ENCODE measurements around the gene LGALS12.

LGALS12 gene

DNA sequence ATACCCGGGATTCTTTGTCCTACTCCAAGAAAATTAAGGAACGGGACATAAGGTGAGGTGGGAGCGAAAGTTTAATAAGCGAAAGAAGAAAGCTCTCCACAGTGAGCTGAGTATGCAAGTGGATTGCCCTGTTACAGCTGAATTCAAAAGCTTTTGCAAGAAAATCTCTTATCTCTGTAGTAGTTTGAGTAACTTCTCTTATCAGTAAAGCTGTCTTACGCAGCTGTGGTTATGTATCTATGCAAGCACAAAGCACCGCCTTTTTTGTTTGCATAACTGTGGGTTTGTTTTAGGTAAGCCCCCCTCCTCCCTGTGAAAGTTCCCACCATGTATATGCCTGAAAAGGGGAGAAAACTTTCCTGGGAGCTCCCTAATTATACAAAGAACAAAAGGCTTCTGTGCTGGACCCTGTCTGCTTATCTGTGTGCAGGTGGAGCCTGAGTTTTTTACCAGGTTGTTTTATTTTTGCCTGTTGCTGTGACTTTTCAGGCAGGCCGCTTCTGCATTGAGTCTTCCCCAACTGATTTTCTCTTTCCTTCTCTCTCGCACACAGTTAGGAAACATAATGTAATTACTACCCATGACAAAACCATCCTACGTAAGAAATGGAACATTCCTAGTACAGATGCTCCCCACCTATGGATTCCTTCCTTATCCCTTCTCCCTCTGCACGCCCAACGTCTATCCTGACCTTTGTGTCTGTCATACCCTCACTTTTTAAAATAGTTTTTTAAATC, 14.1 kb upstream of the LGALS12 start:
- peak; percentile 38 for DNase-seq (ENCODE audit: low spot score)

GRCh38 chr11:63492441-63492840, 13.4 kb upstream of the LGALS12 start:
- Mint-ChIP-seq H3K9me3 (peaks cover 11% of the 10 kb centered on the region), H3K27ac (no peak overlapping the region), H3K4me3 (no peak overlapping the region), H3K4me1 (ENCODE audit: low read depth) (peaks cover 19% of the 10 kb centered on the region), H3K27me3 (ENCODE audit: low read depth) (peaks cover 84% of the 10 kb centered on the region), H3K36me3 (ENCODE audit: low read depth) (peaks cover 4% of the 10 kb centered on the region)
- no peak for DNase-seq (ENCODE audit: low spot score)

More for the DNA sequence above, 14.1 kb upstream of the LGALS12 start:
- H3K27me3 Mint-ChIP-seq (ENCODE audit: low read depth): peaks cover 84% of the 10 kb centered on the region
- H3K27ac Mint-ChIP-seq: peak overlapping the region; percentile 60
- H3K9me3 Mint-ChIP-seq: peaks cover 4% of the 10 kb centered on the region
- H3K4me3 Mint-ChIP-seq: peak overlapping the region; percentile 90
- H3K4me1 Mint-ChIP-seq (ENCODE audit: low read depth): peaks cover 19% of the 10 kb centered on the region
- H3K36me3 Mint-ChIP-seq (ENCODE audit: low read depth): peaks cover 2% of the 10 kb centered on the region

DNA sequence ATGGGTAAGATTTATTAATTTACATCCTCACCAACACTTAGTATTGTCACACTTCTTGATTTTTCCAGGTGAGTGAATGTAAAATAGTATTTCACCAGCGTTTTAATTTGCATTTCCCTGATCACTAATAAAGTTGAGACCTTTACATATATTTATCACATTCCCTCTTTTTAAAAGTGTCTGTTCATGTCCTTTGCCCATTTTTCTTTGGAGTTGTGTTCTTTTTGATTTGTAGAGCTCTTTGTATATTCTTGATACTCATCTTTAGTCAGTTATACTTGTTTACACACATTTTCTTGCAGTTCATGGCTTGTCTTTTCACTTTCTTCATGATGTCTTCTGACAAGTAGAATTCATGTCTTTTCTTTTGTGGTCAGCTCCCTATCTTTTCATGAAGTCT, 12.8 kb upstream of the LGALS12 start:
- Mint-ChIP-seq H3K27me3 (ENCODE audit: low read depth) (peaks cover 83% of the 10 kb centered on the region), H3K36me3 (ENCODE audit: low read depth) (peaks cover 5% of the 10 kb centered on the region), H3K27ac (no peak overlapping the region), H3K9me3 (peaks cover 16% of the 10 kb centered on the region), H3K4me1 (ENCODE audit: low read depth) (peaks cover 19% of the 10 kb centered on the region), H3K4me3 (no peak overlapping the region)
- no peak for DNase-seq (ENCODE audit: low spot score)

DNA sequence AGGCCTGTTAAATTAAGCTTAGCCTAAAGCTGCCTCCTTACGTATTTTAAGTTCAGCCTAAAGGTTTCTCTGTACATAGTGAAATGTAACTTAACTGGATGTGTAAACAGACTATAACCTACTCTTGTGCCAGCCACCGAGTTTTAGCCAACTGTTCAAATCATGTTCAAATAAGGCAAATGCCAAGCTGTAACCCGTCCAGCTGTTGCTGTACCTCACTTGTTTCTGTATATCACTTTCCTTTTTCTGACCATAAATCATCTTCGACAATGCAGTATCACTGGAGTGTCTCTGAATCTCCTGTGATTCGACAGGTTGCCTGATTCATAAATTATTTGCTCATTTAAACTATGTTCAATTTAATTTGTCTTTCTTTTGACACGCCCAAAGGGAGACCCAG, 10.9 kb upstream of the LGALS12 start:
- no peak overlapping the region for H3K4me3 Mint-ChIP-seq
- H3K9me3 Mint-ChIP-seq: peaks cover 30% of the 10 kb centered on the region
- DNase-seq (ENCODE audit: low spot score): no peak
- peaks cover 12% of the 10 kb centered on the region for H3K4me1 Mint-ChIP-seq (ENCODE audit: low read depth)
- H3K27me3 Mint-ChIP-seq (ENCODE audit: low read depth): peaks cover 72% of the 10 kb centered on the region
- H3K36me3 Mint-ChIP-seq (ENCODE audit: low read depth): peaks cover 3% of the 10 kb centered on the region
- no peak overlapping the region for H3K27ac Mint-ChIP-seq

DNA sequence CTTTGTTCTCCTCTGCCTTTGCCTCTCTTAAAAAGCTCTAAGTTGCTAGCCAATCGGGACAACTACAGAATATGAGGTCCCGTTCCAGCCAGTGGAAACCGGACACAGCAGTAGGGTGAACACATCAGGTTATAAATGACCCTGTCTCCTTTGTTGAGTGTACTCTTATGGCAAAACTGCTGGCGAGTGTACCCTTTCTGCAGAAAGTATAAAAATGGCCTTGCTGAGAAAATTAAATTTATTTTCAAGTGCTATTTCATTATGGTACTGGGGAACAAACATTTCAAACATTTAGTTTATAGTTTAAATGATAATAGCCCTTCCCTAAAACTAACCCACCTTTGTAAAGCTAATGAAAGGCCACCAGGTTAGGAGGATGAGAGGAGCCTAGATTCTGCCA, 6.0 kb upstream of the LGALS12 start:
- H3K9me3 Mint-ChIP-seq: peaks cover 45% of the 10 kb centered on the region
- H3K27ac Mint-ChIP-seq: no peak overlapping the region
- no peak for DNase-seq (ENCODE audit: low spot score)
- H3K27me3 Mint-ChIP-seq (ENCODE audit: low read depth): peaks cover 38% of the 10 kb centered on the region
- no peak overlapping the region for H3K4me3 Mint-ChIP-seq
- peaks cover 5% of the 10 kb centered on the region for H3K36me3 Mint-ChIP-seq (ENCODE audit: low read depth)
- peaks cover 5% of the 10 kb centered on the region for H3K4me1 Mint-ChIP-seq (ENCODE audit: low read depth)

DNA sequence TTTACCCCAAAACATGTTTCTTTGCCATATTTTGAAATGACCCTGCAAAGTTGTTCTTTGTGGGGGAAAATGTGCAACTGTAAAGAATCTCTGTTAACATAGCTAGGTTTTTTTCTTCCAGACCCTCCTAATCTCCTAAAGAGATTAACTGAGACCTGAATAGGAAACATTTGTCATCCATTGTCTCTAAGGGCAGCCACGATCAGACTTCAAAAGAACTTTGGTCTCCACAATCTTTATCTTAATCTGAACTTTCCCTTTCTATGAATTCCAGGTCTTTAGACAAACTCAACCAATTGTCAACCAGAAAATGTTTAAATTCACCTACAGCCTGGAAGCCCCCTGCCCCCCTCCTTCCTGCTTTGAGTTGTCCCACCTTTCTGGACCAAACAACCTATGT, 4.6 kb upstream of the LGALS12 start:
- no peak for DNase-seq (ENCODE audit: low spot score)
- Mint-ChIP-seq H3K27me3 (ENCODE audit: low read depth) (peaks cover 28% of the 10 kb centered on the region), H3K4me3 (no peak overlapping the region), H3K36me3 (ENCODE audit: low read depth) (peaks cover 5% of the 10 kb centered on the region), H3K4me1 (ENCODE audit: low read depth) (peaks cover 11% of the 10 kb centered on the region), H3K9me3 (peaks cover 45% of the 10 kb centered on the region), H3K27ac (no peak overlapping the region)

DNA sequence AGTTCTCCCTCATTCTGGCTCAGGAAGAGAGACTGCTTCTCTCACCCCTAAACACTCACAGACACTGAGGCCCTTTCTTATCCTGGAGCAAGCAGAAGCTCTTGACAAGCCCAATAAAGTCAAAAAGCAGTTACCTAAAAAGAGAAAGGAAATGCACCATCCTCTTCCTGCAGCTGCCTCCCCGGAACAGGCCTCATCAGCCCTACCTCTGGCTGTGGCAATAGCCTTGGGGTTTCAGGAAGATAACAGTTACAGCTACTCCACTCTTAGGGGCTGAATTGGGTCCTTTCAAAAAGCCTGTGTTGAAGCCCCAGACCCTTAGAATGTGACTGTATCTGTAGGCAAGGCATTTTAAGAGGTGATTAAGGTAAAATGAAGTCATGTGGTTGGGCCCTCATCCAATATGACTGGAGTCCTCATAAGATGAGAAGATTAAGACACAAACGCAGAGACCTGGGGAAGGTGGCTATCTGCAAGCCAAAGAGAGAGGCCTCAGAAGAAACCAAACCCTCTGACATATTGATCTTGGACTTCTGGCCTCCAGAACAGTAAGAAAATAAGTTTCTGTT, 3.5 kb upstream of the LGALS12 start:
- Mint-ChIP-seq H3K4me1 (ENCODE audit: low read depth) (peaks cover 17% of the 10 kb centered on the region), H3K27me3 (ENCODE audit: low read depth) (peaks cover 18% of the 10 kb centered on the region), H3K4me3 (no peak overlapping the region), H3K9me3 (peaks cover 39% of the 10 kb centered on the region), H3K36me3 (ENCODE audit: low read depth) (peaks cover 5% of the 10 kb centered on the region), H3K27ac (no peak overlapping the region)
- no peak for DNase-seq (ENCODE audit: low spot score)

DNA sequence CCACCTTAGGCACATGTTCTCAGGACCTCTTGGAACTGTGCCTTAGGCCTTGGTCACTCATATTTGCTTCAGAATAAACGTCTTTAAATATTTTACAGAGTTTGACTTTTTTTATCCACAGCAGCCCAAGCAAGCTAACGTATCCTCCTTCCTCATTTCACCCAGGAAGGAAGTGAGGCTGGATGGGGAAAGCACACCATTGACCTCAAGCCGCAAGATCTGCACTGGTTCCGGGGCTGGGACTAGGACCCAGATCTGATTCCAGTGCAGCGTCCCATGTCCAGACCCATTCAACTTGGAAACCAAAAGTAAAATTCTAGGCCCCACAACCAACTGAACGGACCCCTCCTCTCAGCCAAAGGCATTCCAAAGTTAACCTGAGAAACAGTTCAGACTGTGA, 2.4 kb upstream of the LGALS12 start:
- H3K9me3 Mint-ChIP-seq: peaks cover 32% of the 10 kb centered on the region
- peaks cover 2% of the 10 kb centered on the region for H3K36me3 Mint-ChIP-seq (ENCODE audit: low read depth)
- H3K27me3 Mint-ChIP-seq (ENCODE audit: low read depth): peaks cover 8% of the 10 kb centered on the region
- H3K4me1 Mint-ChIP-seq (ENCODE audit: low read depth): peaks cover 19% of the 10 kb centered on the region
- no peak overlapping the region for H3K4me3 Mint-ChIP-seq
- DNase-seq (ENCODE audit: low spot score): no peak
- H3K27ac Mint-ChIP-seq: no peak overlapping the region

DNA sequence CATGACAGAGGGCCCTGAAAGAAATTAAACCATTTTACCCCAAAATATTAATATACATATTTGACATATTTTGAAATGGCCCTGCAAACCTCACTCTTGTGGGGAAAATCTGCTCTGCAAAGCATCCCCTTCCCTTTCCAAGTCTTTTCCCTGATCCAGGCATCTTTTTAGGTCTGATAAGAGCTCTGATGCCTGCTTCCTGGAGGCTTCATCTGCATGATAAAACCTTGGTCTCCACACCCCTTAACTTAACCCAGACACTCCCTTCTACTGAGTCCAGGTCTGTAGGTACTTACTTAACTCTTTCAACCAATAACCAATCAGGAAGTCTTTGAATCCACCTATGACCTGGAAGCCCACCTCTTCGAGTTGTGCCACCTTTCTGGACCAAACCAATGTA, 1.8 kb upstream of the LGALS12 start:
- Mint-ChIP-seq H3K4me3 (no peak overlapping the region), H3K4me1 (ENCODE audit: low read depth) (peaks cover 19% of the 10 kb centered on the region), H3K27me3 (ENCODE audit: low read depth) (peaks cover 4% of the 10 kb centered on the region), H3K27ac (no peak overlapping the region), H3K9me3 (peaks cover 28% of the 10 kb centered on the region), H3K36me3 (ENCODE audit: low read depth) (peaks cover 2% of the 10 kb centered on the region)
- DNase-seq (ENCODE audit: low spot score): no peak

DNA sequence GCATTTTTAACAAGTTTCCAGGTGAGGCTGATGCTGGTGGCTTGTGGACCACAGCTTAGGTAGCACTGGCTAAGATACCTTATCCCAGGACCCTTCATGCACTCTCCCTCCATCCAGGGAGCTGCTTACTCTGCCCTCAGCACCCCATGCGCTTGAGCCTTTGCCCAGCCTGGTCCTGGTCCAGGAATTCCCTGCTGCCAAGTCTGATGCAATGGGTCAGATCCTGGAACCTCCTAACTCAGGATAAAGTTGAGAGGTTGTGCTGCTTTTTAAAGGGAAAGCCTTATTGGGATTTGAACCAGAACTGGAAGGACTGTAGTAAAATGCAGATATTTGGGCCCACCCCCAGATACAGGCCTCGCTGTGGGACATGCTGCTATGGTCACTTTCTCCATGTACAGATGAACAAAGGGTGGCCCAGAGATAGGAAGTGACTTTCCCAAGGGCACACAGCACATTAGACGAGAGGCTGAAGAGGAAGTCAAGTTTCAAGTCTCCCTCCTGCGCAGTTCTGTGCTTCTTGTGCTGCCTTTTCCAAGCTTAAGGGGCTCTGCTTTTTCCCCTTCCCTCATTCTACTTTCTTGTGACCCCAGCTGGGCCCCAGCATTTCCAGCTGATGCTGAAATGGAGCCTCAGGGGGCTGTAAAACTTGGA, 824 bp upstream of the LGALS12 start:
- Mint-ChIP-seq H3K27ac (no peak overlapping the region), H3K9me3 (peaks cover 18% of the 10 kb centered on the region), H3K27me3 (ENCODE audit: low read depth) (peaks cover 4% of the 10 kb centered on the region), H3K36me3 (ENCODE audit: low read depth) (peaks cover 2% of the 10 kb centered on the region), H3K4me3 (no peak overlapping the region), H3K4me1 (ENCODE audit: low read depth) (peaks cover 19% of the 10 kb centered on the region)
- no peak for DNase-seq (ENCODE audit: low spot score)

DNA sequence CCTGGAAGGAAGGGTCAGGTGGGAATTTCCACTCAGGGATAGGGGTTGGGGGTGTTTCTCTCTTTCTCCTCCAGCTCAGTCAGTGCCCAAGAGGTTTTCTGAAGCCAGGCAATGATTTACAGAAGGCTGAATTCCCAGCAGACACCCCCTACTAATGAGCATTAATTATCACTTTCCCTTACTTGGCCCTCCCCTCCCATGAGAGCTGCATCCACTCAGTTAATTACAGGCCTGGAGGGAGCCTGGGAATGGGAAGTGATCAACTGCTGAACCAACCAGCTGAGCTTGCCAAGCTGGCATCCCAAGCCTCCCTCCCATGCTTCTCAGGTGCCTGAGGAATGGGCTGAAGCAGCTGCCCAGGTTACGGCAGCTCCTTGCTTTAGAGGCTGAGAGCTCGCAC, 992 bp downstream of the LGALS12 start:
- no peak overlapping the region for H3K27ac Mint-ChIP-seq
- no peak overlapping the region for H3K4me3 Mint-ChIP-seq
- H3K9me3 Mint-ChIP-seq: peaks cover 4% of the 10 kb centered on the region
- peaks cover 19% of the 10 kb centered on the region for H3K4me1 Mint-ChIP-seq (ENCODE audit: low read depth)
- DNase-seq (ENCODE audit: low spot score): no peak
- H3K27me3 Mint-ChIP-seq (ENCODE audit: low read depth): no peaks in the 10 kb centered on the region
- no peaks in the 10 kb centered on the region for H3K36me3 Mint-ChIP-seq (ENCODE audit: low read depth)

GRCh38 chr11:63507511-63507910, 1.6 kb downstream of the LGALS12 start:
- Mint-ChIP-seq H3K9me3 (no peaks in the 10 kb centered on the region), H3K36me3 (ENCODE audit: low read depth) (no peaks in the 10 kb centered on the region), H3K27me3 (ENCODE audit: low read depth) (no peaks in the 10 kb centered on the region), H3K4me1 (ENCODE audit: low read depth) (peaks cover 15% of the 10 kb centered on the region), H3K27ac (no peak overlapping the region), H3K4me3 (no peak overlapping the region)
- no peak for DNase-seq (ENCODE audit: low spot score)

- H3K27me3 Mint-ChIP-seq (ENCODE audit: low read depth): no peaks in the 10 kb centered on the region
- no peak overlapping the region for H3K27ac Mint-ChIP-seq
- no peaks in the 10 kb centered on the region for H3K36me3 Mint-ChIP-seq (ENCODE audit: low read depth)
- peak; percentile 16 for DNase-seq (ENCODE audit: low spot score)
- H3K4me3 Mint-ChIP-seq: no peak overlapping the region
- no peaks in the 10 kb centered on the region for H3K9me3 Mint-ChIP-seq
- peaks cover 14% of the 10 kb centered on the region for H3K4me1 Mint-ChIP-seq (ENCODE audit: low read depth)
Measured at GRCh38 chr11:63508009-63508408, 2.1 kb downstream of the LGALS12 start.

- Mint-ChIP-seq H3K4me3 (no peak overlapping the region), H3K27ac (no peak overlapping the region), H3K9me3 (no peaks in the 10 kb centered on the region), H3K4me1 (ENCODE audit: low read depth) (peaks cover 14% of the 10 kb centered on the region), H3K36me3 (ENCODE audit: low read depth) (no peaks in the 10 kb centered on the region), H3K27me3 (ENCODE audit: low read depth) (no peaks in the 10 kb centered on the region)
- no peak for DNase-seq (ENCODE audit: low spot score)
Measured at GRCh38 chr11:63508745-63509144, 2.9 kb downstream of the LGALS12 start.
